Measurements from ENCODE around the gene STOM.

Gene STOM

GRCh38 chr9:121326901-121327613 is 43.0 kb downstream of the STOM start:
- Histone ChIP-seq H3K36me3 (ENCODE audit: control insufficient read depth in 2 of 2, insufficient read depth in 2 of 2, low read length in 2 of 2) (peaks cover 71 to 79% of the 10 kb centered on the region in 2 donors), H3K27ac (ENCODE audit: low read length) (peak overlapping the region; percentile 99), H3K9me3 (ENCODE audit: control insufficient read depth in 2 of 2, low read length in 2 of 2) (no peaks in the 10 kb centered on the region), H3K4me3 (ENCODE audit: low read length in 2 of 2) (peak overlapping the region in 1 of 2 donors; percentile 29), H3K27me3 (ENCODE audit: control insufficient read depth in 1 of 2, insufficient read depth in 2 of 2, low read length in 2 of 2) (no peaks in the 10 kb centered on the region), H3K9ac (ENCODE audit: low read length in 2 of 2) (peak overlapping the region; percentile 43 to 80), H3K4me1 (ENCODE audit: control insufficient read depth, insufficient read depth, low read length) (peaks cover 53% of the 10 kb centered on the region)

- Histone ChIP-seq H3K27ac (ENCODE audit: low read length) (peak overlapping the region; percentile 99), H3K9ac (ENCODE audit: low read length in 2 of 2) (peak overlapping the region; percentile 43 to 80), H3K4me3 (ENCODE audit: low read length in 2 of 2) (peak overlapping the region in 1 of 2 donors; percentile 44), H3K4me1 (ENCODE audit: control insufficient read depth, insufficient read depth, low read length) (peaks cover 48% of the 10 kb centered on the region), H3K36me3 (ENCODE audit: control insufficient read depth in 2 of 2, insufficient read depth in 2 of 2, low read length in 2 of 2) (peaks cover 70 to 74% of the 10 kb centered on the region in 2 donors), H3K9me3 (ENCODE audit: control insufficient read depth in 2 of 2, low read length in 2 of 2) (no peaks in the 10 kb centered on the region), H3K27me3 (ENCODE audit: control insufficient read depth in 1 of 2, insufficient read depth in 2 of 2, low read length in 2 of 2) (no peaks in the 10 kb centered on the region)
These were observed 43.8 kb downstream of the STOM start for GRCh38 chr9:121326130-121326838.

- Histone ChIP-seq H3K9me3 (ENCODE audit: control insufficient read depth in 2 of 2, low read length in 2 of 2) (no peaks in the 10 kb centered on the region), H3K4me1 (ENCODE audit: control insufficient read depth, insufficient read depth, low read length) (peaks cover 54% of the 10 kb centered on the region), H3K27ac (ENCODE audit: low read length) (peak overlapping the region; percentile 99), H3K27me3 (ENCODE audit: control insufficient read depth in 1 of 2, insufficient read depth in 2 of 2, low read length in 2 of 2) (no peaks in the 10 kb centered on the region), H3K9ac (ENCODE audit: low read length in 2 of 2) (peak overlapping the region; percentile 47 to 73), H3K4me3 (ENCODE audit: low read length in 2 of 2) (peak overlapping the region in 1 of 2 donors; percentile 22), H3K36me3 (ENCODE audit: control insufficient read depth in 2 of 2, insufficient read depth in 2 of 2, low read length in 2 of 2) (peaks cover 67 to 75% of the 10 kb centered on the region in 2 donors)
These were observed 44.7 kb downstream of the STOM start for GRCh38 chr9:121325387-121325786.

GRCh38 chr9:121324755-121325154 is 45.3 kb downstream of the STOM start:
- H3K27ac ChIP-seq (ENCODE audit: low read length), result peak overlapping the region; percentile 99
- peaks cover 59% of the 10 kb centered on the region for H3K4me1 ChIP-seq (ENCODE audit: control insufficient read depth, insufficient read depth, low read length)
- H3K9ac ChIP-seq (ENCODE audit: low read length in 2 of 2), result peak overlapping the region in 1 of 2 donors; percentile 47
- peaks cover 62 to 71% of the 10 kb centered on the region in 2 donors for H3K36me3 ChIP-seq (ENCODE audit: control insufficient read depth in 2 of 2, insufficient read depth in 2 of 2, low read length in 2 of 2)
- H3K27me3 ChIP-seq (ENCODE audit: control insufficient read depth in 1 of 2, insufficient read depth in 2 of 2, low read length in 2 of 2), result no peaks in the 10 kb centered on the region
- no peaks in the 10 kb centered on the region for H3K9me3 ChIP-seq (ENCODE audit: control insufficient read depth in 2 of 2, low read length in 2 of 2)
- H3K4me3 ChIP-seq (ENCODE audit: low read length in 2 of 2), result no peak overlapping the region

GRCh38 chr9:121324316-121324715 is 45.7 kb downstream of the STOM start:
- Histone ChIP-seq H3K27me3 (ENCODE audit: control insufficient read depth in 1 of 2, insufficient read depth in 2 of 2, low read length in 2 of 2) (no peaks in the 10 kb centered on the region), H3K9ac (ENCODE audit: low read length in 2 of 2) (peak overlapping the region; percentile 2 to 36), H3K4me3 (ENCODE audit: low read length in 2 of 2) (no peak overlapping the region), H3K27ac (ENCODE audit: low read length) (peak overlapping the region; percentile 99), H3K36me3 (ENCODE audit: control insufficient read depth in 2 of 2, insufficient read depth in 2 of 2, low read length in 2 of 2) (peaks cover 58 to 67% of the 10 kb centered on the region in 2 donors), H3K9me3 (ENCODE audit: control insufficient read depth in 2 of 2, low read length in 2 of 2) (no peaks in the 10 kb centered on the region), H3K4me1 (ENCODE audit: control insufficient read depth, insufficient read depth, low read length) (peaks cover 59% of the 10 kb centered on the region)

GRCh38 chr9:121323449-121324151 is 46.5 kb downstream of the STOM start:
- Histone ChIP-seq H3K9me3 (ENCODE audit: control insufficient read depth in 2 of 2, low read length in 2 of 2) (no peaks in the 10 kb centered on the region), H3K36me3 (ENCODE audit: control insufficient read depth in 2 of 2, insufficient read depth in 2 of 2, low read length in 2 of 2) (peaks cover 57 to 66% of the 10 kb centered on the region in 2 donors), H3K4me1 (ENCODE audit: control insufficient read depth, insufficient read depth, low read length) (peaks cover 64% of the 10 kb centered on the region), H3K27ac (ENCODE audit: low read length) (peak overlapping the region; percentile 99), H3K4me3 (ENCODE audit: low read length in 2 of 2) (no peak overlapping the region), H3K9ac (ENCODE audit: low read length in 2 of 2) (peak overlapping the region in 1 of 2 donors; percentile 2), H3K27me3 (ENCODE audit: control insufficient read depth in 1 of 2, insufficient read depth in 2 of 2, low read length in 2 of 2) (no peaks in the 10 kb centered on the region)

GRCh38 chr9:121322737-121323448 is 47.2 kb downstream of the STOM start:
- Histone ChIP-seq H3K9ac (ENCODE audit: low read length in 2 of 2) (peak overlapping the region; percentile 36 to 55), H3K4me3 (ENCODE audit: low read length in 2 of 2) (peak overlapping the region in 1 of 2 donors; percentile 35), H3K27ac (ENCODE audit: low read length) (peak overlapping the region; percentile 99), H3K36me3 (ENCODE audit: control insufficient read depth in 2 of 2, insufficient read depth in 2 of 2, low read length in 2 of 2) (peaks cover 58 to 64% of the 10 kb centered on the region in 2 donors), H3K27me3 (ENCODE audit: control insufficient read depth in 1 of 2, insufficient read depth in 2 of 2, low read length in 2 of 2) (no peaks in the 10 kb centered on the region), H3K4me1 (ENCODE audit: control insufficient read depth, insufficient read depth, low read length) (peaks cover 71% of the 10 kb centered on the region), H3K9me3 (ENCODE audit: control insufficient read depth in 2 of 2, low read length in 2 of 2) (no peaks in the 10 kb centered on the region)

GRCh38 chr9:121322037-121322736 is 47.9 kb downstream of the STOM start:
- H3K9me3 ChIP-seq (ENCODE audit: control insufficient read depth in 2 of 2, low read length in 2 of 2), result no peaks in the 10 kb centered on the region
- no peaks in the 10 kb centered on the region for H3K27me3 ChIP-seq (ENCODE audit: control insufficient read depth in 1 of 2, insufficient read depth in 2 of 2, low read length in 2 of 2)
- peaks cover 72% of the 10 kb centered on the region for H3K4me1 ChIP-seq (ENCODE audit: control insufficient read depth, insufficient read depth, low read length)
- peak overlapping the region; percentile 36 to 55 for H3K9ac ChIP-seq (ENCODE audit: low read length in 2 of 2)
- H3K27ac ChIP-seq (ENCODE audit: low read length), result peak overlapping the region; percentile 99
- peak overlapping the region in 1 of 2 donors; percentile 35 for H3K4me3 ChIP-seq (ENCODE audit: low read length in 2 of 2)
- peaks cover 63 to 67% of the 10 kb centered on the region in 2 donors for H3K36me3 ChIP-seq (ENCODE audit: control insufficient read depth in 2 of 2, insufficient read depth in 2 of 2, low read length in 2 of 2)

GRCh38 chr9:121321016-121321503 is 49.0 kb downstream of the STOM start:
- H3K9ac ChIP-seq (ENCODE audit: low read length in 2 of 2), result peak overlapping the region in 1 of 2 donors; percentile 42
- H3K27ac ChIP-seq (ENCODE audit: low read length), result peak overlapping the region; percentile 84
- peaks cover 69% of the 10 kb centered on the region for H3K4me1 ChIP-seq (ENCODE audit: control insufficient read depth, insufficient read depth, low read length)
- no peak overlapping the region for H3K4me3 ChIP-seq (ENCODE audit: low read length in 2 of 2)
- peaks cover 63% of the 10 kb centered on the region in 2 donors for H3K36me3 ChIP-seq (ENCODE audit: control insufficient read depth in 2 of 2, insufficient read depth in 2 of 2, low read length in 2 of 2)
- no peaks in the 10 kb centered on the region for H3K27me3 ChIP-seq (ENCODE audit: control insufficient read depth in 1 of 2, insufficient read depth in 2 of 2, low read length in 2 of 2)
- H3K9me3 ChIP-seq (ENCODE audit: control insufficient read depth in 2 of 2, low read length in 2 of 2), result no peaks in the 10 kb centered on the region

Data from stomach smooth muscle (tissue), 2 donors.